Osteoblast (primary cell): Measurements from ENCODE around the gene OPN1SW. TPM values are rescaled to one million over a fixed set of nuclear protein-coding genes. Genes with fewer than 3 reads are reported as not detected.

Source experiments
- DNase-seq: peaks from one replicate; pipeline ENCODE4 v3.0.0; 2011; ENCODE audit warnings: low spot score, mixed read lengths; ENCODE audit not compliant: insufficient read length; ENCODE audit errors: missing footprints
- H2AFZ ChIP-seq: 2 replicates; pipeline ENCODE4 v1.6.0; 2011; ENCODE audit warnings: mild to moderate bottlenecking, low read length
- H3K27ac ChIP-seq: 2 replicates; pipeline ENCODE4 v1.5.1; 2011; ENCODE audit warnings: mild to moderate bottlenecking, low read depth, low read length, moderate library complexity
- H3K27me3 ChIP-seq: 2 replicates; pipeline ENCODE4 v1.6.0; 2012; ENCODE audit warnings: mild to moderate bottlenecking, control low read depth, inconsistent platforms, low read length, moderate library complexity; ENCODE audit not compliant: insufficient read depth
- H3K36me3 ChIP-seq: 2 replicates; pipeline ENCODE4 v1.5.1; 2011; ENCODE audit warnings: mild to moderate bottlenecking, low read length, control low read depth, moderate library complexity; ENCODE audit not compliant: insufficient read depth
- H3K4me1 ChIP-seq: 2 replicates; pipeline ENCODE4 v1.5.1; 2011; ENCODE audit warnings: mild to moderate bottlenecking, low read length, control low read depth, moderate library complexity; ENCODE audit not compliant: insufficient read depth
- H3K4me2 ChIP-seq: 2 replicates; pipeline ENCODE4 v1.6.0; 2011; ENCODE audit warnings: mild to moderate bottlenecking, low read length; ENCODE audit not compliant: insufficient read depth
- H3K4me3 ChIP-seq: fragments of 200-600 bp; sonication (generic); 3 replicates; pipeline ENCODE4 v1.5.1; 2012; ENCODE audit warnings: mild to moderate bottlenecking, low read length, inconsistent platforms; ENCODE audit not compliant: insufficient read depth
- H3K79me2 ChIP-seq: 2 replicates; pipeline ENCODE4 v1.6.0; 2012; ENCODE audit warnings: mild to moderate bottlenecking, low read length, control low read depth, inconsistent platforms; ENCODE audit not compliant: insufficient read depth
- H3K9me3 ChIP-seq: 2 replicates; pipeline ENCODE4 v1.5.1; 2011; ENCODE audit warnings: low read depth, low read length, control low read depth
- H4K20me1 ChIP-seq: 2 replicates; pipeline ENCODE4 v1.6.0; 2012; ENCODE audit warnings: mild to moderate bottlenecking, low read length, control low read depth; ENCODE audit not compliant: insufficient read depth
- total RNA-seq: library from RNA; depleted of rRNA; stranded (reverse); fragments of >200 nt; gene quantifications from 2 replicates; pipeline ENCODE4 v1.2.3, GENCODE V29; 2012
- TF ChIP-seq, protein P1 (sequence below): IDR thresholded peaks from 2 replicates; pipeline ENCODE4 v1.5.1; 2011; ENCODE audit warnings: mild to moderate bottlenecking, low read depth, low read length, moderate library complexity; ENCODE audit errors: extremely low read depth

OPN1SW gene
- total RNA-seq, 1 donor = not detected

DNA sequence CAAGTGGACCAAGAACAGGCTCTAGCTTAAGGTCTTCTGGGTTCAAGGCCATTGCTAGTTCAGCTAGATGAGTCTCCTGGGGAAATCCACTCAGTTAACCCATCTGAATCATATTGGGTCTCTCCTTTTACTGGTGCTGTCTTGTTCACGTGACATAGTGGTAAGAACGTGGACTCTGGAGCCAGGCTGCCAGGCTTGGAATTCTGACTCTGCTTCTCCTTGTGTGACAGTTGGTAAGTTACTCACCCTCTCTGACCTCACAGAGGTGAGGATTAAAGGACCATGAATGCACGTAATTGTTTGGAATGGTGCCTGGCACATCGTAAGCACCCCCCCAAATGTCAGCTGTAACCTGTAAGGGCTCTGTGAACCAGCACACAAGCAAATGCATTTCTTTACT, 46.1 kb downstream of the OPN1SW start:
- H3K4me2 ChIP-seq = no peak overlapping the region
- no peak overlapping the region for H3K4me3 ChIP-seq
- no peaks in the 10 kb centered on the region for H3K9me3 ChIP-seq
- peaks cover 3% of the 10 kb centered on the region for H3K27me3 ChIP-seq
- peaks cover 5% of the 10 kb centered on the region for H3K4me1 ChIP-seq
- H3K27ac ChIP-seq = no peak overlapping the region
- DNase-seq = no peak
- H4K20me1 ChIP-seq = no peaks in the 10 kb centered on the region
- H3K79me2 ChIP-seq = no peaks in the 10 kb centered on the region
- TF ChIP-seq, protein P1, sequence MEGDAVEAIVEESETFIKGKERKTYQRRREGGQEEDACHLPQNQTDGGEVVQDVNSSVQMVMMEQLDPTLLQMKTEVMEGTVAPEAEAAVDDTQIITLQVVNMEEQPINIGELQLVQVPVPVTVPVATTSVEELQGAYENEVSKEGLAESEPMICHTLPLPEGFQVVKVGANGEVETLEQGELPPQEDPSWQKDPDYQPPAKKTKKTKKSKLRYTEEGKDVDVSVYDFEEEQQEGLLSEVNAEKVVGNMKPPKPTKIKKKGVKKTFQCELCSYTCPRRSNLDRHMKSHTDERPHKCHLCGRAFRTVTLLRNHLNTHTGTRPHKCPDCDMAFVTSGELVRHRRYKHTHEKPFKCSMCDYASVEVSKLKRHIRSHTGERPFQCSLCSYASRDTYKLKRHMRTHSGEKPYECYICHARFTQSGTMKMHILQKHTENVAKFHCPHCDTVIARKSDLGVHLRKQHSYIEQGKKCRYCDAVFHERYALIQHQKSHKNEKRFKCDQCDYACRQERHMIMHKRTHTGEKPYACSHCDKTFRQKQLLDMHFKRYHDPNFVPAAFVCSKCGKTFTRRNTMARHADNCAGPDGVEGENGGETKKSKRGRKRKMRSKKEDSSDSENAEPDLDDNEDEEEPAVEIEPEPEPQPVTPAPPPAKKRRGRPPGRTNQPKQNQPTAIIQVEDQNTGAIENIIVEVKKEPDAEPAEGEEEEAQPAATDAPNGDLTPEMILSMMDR = no peak
- H2AFZ ChIP-seq = no peak overlapping the region
- no peaks in the 10 kb centered on the region for H3K36me3 ChIP-seq

DNA sequence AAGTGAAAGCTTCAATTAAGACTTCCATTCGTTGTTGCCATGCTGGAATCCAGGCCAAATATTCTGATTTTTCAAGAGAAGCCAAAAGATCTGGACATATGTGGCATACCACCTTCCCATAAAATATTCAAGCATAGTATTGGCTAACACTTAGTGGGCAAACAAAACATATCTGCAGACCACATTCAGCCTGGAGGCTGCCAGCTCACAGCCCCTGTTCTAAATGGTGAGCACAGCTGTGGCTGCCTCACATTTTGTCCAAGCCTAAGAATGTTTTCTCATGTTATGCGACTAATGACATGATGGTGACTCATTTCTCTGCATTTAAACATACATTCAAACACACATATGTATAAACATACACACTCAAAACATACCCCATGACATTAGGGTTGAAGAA, 47.0 kb downstream of the OPN1SW start:
- Histone ChIP-seq H3K36me3 (no peaks in the 10 kb centered on the region), H3K79me2 (no peaks in the 10 kb centered on the region), H3K27ac (no peak overlapping the region), H3K4me2 (peak overlapping the region; percentile 49), H3K9me3 (no peaks in the 10 kb centered on the region), H3K27me3 (peaks cover 3% of the 10 kb centered on the region), H2AFZ (peak overlapping the region; percentile 23), H3K4me1 (peaks cover 5% of the 10 kb centered on the region), H4K20me1 (no peaks in the 10 kb centered on the region), H3K4me3 (peak overlapping the region; percentile 11)
- no peak for DNase-seq
- TF ChIP-seq, protein P1 = no peak

DNA sequence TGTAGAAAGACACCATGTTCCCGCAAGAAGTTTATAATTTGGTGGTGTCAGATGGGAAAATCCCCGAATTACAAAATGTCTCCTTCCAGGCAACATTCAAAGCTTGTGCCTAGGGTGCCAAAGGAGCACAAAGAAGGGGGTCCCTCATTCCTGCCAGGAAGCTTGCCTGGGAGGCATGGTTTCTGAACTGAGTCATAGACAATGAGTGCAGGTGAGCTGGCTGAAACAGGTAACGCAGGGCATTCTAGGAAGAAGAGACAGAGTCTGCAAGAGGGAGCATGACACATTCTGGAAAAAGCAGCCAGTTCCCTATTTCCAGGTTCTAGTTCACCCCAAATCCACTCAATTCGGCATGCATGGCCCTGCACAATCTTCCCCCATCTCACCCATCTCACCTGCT, 48.4 kb downstream of the OPN1SW start:
- Histone ChIP-seq H3K79me2 (no peaks in the 10 kb centered on the region), H3K4me3 (no peak overlapping the region), H3K4me2 (no peak overlapping the region), H3K9me3 (no peaks in the 10 kb centered on the region), H4K20me1 (no peaks in the 10 kb centered on the region), H3K4me1 (peaks cover 5% of the 10 kb centered on the region), H3K36me3 (no peaks in the 10 kb centered on the region), H3K27me3 (peaks cover 9% of the 10 kb centered on the region), H3K27ac (no peak overlapping the region), H2AFZ (no peak overlapping the region)
- TF ChIP-seq, protein P1 = no peak
- no peak for DNase-seq

DNA sequence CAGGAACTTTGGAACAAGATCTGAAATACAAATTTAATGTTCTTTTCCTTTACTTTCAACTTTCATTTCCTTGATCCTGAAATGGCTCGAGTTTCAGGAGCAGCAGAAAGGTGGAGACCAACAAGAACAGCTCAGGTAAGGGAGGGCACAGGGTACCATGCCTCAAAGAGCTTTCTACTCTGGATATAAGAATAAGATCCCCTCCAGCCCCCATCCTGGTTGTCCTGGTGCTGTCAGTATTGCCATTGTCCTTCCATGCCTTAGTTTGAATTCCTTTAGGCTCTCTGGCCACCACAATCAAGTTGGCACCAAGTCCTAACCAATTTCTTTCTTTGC, 48.9 kb downstream of the OPN1SW start:
- Histone ChIP-seq H3K4me3 (no peak overlapping the region), H3K4me1 (peaks cover 5% of the 10 kb centered on the region), H3K9me3 (no peaks in the 10 kb centered on the region), H3K4me2 (no peak overlapping the region), H4K20me1 (no peaks in the 10 kb centered on the region), H3K27ac (no peak overlapping the region), H3K27me3 (peaks cover 10% of the 10 kb centered on the region), H3K79me2 (no peaks in the 10 kb centered on the region), H3K36me3 (no peaks in the 10 kb centered on the region), H2AFZ (no peak overlapping the region)
- TF ChIP-seq, protein P1 = no peak
- DNase-seq = no peak
